Measurements from ENCODE around the gene SMPD3.
A peak's percentile ranks its signal among the peaks of the same experiment; 100 is the strongest.

The SMPD3 gene

DNA sequence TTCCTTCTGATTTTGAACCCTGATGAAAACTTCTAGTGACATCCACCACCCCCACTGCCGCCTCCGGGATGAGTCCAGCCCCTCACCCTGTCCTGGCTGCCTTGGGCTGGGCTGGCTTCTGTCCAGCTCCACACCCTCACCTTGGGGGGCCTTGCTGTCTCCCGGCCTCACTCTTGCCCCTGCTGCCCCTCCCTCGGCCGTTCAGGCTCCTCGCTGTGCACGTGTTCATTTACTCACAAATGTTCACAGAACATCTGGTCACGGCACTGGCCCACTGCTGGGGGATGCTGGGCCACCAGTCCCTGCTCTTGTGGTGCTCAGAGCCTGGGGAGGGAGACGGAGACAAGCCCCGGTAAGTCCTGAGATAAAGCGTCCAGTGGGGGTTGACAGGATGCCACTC is 96.8 kb downstream of the SMPD3 start:
- DNase-seq: no peak

- DNase-seq: no peak
Observed at GRCh38 chr16:68350813-68351350, 97.4 kb downstream of the SMPD3 start.

DNA sequence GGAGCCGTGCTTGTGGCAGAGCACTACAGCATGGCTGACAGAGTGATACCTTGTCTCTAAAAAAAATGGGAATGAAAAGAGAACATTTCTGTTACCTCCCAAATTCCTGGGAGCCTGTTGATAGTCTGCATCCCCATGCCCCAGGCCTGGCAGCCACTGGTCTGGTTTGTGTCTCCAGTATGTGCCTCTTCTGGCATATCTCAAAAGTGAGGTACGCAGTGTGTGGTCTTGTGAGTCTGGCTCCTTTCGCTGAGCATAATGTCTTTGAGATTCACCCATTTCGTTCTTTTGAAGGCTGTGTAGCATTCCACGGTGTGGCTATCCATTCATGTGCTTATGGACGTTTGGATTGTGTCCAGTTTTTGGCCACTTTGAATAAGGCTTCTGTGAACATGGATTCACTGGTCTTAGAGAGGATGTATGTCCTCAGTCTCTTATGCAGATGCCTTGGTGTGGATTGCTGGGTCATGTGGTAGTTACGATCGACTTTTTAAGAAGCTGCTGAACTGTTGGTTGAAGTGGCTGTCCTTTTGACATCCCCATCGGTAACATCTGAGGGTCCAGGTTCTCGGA is 98.4 kb downstream of the SMPD3 start:
- no peak for DNase-seq

DNA sequence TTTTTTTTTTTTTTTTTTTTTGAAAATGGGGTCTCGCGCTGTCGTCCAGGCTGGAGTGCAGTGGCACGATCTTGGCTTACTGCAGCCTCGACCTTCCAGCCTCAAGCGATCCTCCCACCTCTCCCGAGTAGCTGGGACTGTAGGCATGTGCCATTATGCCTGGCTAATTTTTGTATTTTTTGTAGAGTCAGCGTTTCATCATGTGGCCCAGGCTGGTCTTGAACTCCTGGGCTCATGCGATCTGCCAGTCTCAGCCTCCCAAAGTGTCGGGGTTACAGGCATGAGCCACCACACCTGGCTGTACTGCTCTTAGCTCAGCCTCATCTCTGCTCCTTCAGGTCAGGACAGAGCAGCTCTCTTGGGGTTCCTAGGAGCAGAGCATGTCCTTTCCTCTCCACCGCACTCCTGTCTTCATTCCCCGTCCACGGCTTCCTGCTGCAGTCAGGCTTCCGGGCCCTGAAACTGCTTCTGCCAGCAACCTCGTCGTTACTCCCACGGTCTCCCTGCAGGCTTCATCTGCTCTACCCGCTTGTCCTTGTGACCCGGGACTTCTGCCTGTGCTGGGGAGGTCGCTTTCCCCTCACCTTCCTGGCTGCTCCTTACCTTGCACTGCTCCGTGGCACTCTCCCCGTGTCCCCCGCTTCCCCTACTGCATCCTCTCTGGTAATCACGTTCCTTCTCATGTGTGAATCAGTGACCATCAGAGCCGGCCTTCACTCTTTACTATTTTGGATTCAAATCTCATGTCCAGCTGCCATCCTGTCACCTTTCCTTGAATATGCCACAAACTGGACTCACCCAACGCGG is 99.5 kb downstream of the SMPD3 start:
- no peak for DNase-seq

- no peak for DNase-seq
Observed at GRCh38 chr16:68347605-68348004, 100.7 kb downstream of the SMPD3 start.

GRCh38 chr16:68346892-68347480 is 101.3 kb downstream of the SMPD3 start:
- DNase-seq: no peak

DNA sequence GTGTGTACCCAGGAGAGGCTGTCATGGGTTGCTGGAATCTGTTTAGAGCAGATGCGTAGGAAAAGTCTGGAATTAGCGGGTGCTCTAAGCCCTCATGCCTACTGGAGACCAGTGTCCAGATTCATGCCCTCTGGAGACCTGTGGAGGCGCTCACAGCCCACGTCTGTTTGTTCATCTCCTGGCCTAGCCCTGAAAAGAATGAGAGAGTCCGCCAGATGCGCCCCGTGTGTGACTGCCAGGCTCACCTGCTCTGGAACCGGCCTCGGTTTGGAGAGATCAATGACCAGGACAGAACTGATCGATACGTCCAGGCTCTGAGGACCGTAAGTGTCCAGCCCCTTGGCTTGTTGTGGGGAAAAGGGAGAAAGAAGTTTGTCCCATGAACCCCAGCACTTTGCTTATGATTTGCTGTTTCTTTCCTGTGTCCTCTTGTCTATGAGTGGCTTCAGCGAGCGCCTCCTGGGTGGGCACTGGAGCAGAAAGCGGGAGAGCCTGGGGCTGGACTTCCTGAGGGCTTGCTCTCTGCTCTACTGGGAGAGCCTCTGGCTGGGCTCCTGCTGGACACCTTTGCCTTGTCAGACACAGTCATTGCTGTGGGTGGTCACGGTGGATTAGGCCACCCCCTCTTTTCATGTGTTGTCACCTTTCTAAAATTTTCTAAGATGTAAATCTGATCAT is 102.2 kb downstream of the SMPD3 start:
- DNase-seq: no peak

- no peak for DNase-seq
Observed at GRCh38 chr16:68345351-68345810, 102.9 kb downstream of the SMPD3 start.

GRCh38 chr16:68344252-68344651 is 104.1 kb downstream of the SMPD3 start:
- DNase-seq: no peak

DNA sequence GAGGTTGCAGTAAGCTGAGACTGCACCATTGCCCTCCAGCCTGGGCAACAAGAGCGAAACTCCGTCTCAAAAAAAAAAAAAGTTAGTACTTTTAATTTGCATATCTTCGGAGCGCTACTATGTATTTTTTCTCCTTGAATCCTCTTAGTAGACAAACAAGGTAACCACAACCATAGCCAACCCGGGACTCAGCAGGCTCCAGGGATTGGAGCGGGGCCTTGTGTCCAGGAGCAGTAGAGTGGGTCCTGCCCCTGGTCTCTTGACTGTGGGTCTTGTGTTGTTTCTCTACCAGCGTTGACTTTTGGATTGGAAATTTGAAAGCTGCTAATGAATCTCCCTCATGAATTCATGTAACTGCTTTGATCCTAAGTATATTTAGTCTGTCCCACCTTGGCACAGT is 105.2 kb downstream of the SMPD3 start:
- DNase-seq: no peak

GRCh38 chr16:68342620-68343019 is 105.7 kb downstream of the SMPD3 start:
- no peak for DNase-seq

DNA sequence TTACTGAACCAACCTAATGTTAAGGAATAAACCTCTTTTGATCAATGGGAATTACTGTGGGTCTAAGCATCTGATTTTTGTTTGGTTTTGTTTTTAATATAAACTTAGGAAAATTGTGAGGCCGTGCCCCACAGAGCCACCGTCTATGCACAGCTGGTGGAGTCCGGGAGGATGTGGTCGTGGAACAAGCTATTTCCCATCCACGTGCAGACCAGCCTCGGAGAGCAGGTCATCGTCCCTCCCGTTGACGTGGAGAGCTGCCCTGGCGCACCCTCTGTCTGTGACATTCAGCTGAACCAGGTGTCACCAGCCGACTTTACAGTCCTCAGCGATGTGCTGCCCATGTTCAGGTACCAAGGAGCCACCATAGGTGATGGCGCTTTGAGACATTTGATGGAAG is 109.1 kb downstream of the SMPD3 start:
- no peak for DNase-seq

GRCh38 chr16:68338326-68339119 is 109.8 kb downstream of the SMPD3 start:
- no peak for DNase-seq

DNA sequence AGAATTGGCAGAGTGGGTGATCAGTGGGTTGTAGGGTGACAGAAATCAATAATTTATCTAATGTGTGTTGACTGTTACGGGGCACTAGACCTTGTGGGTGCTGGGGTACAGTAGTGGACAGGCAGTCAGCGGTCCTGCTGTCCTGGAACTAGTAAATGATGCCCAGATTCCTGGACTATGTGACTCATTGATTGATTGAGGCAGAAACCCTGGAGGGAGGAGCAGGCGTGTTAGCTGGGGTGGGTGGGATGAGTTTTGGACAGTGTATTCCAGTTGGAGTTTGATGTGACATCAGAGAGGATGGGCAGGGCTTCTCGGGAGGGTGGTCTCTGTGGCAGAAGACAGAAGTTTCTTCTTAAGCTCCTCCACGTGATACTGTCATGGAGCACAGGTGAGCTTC is 113.1 kb downstream of the SMPD3 start:
- no peak for DNase-seq

GRCh38 chr16:68332411-68333121 is 115.7 kb downstream of the SMPD3 start:
- no peak for DNase-seq

DNA sequence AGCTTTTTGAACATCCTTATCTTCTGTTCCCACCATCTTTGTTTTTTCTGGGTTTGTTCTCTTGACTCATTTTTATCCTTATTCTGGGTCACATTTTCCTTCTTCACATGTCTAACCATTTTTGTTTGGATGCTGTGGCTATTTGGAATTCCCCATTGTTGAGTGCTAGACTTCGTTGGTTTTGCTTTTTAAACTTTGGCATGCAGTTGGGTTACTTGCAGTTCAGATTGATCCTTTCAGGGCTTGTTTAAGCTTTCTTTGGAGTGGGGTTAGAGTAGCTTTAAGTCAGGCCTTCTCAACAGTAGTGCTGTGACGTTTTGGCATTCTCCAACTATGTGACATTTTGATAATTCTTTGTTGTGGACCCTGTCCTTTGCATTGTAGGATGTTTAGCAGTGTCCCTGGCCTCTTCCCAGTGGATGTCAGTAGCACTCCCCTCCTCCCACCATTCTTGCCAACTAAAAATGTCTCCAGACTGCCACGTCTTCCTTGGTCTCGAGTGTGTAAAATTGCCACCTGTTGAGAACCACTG is 116.4 kb downstream of the SMPD3 start:
- DNase-seq: no peak

DNA sequence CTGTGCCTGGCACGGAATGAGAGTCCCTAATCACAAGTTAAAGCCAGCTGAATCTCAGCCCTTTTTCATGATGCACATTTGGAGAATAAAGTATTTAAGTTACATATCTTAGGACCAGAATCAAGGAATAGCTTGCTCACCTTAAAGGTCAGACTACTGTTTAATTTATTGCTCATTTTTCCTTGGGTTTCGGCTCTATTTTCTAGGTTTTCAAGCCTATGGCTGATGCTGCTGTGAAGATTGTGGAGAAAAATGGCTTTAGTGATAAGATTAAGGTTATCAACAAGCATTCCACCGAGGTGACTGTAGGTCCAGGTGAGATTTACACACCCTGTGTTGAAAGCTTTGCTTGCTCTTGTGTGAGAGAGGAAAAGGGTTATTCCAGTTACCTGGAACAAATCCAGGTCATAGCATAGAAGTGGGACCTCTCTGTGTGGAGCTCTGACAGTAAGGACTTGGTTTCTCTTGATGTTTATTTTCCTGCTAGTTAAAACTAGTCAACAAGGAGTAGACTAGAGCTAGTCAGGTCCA is 119.4 kb downstream of the SMPD3 start:
- no peak for DNase-seq

- DNase-seq: peak; percentile 58
Observed at GRCh38 chr16:68328151-68328859, 120.0 kb downstream of the SMPD3 start.

DNA sequence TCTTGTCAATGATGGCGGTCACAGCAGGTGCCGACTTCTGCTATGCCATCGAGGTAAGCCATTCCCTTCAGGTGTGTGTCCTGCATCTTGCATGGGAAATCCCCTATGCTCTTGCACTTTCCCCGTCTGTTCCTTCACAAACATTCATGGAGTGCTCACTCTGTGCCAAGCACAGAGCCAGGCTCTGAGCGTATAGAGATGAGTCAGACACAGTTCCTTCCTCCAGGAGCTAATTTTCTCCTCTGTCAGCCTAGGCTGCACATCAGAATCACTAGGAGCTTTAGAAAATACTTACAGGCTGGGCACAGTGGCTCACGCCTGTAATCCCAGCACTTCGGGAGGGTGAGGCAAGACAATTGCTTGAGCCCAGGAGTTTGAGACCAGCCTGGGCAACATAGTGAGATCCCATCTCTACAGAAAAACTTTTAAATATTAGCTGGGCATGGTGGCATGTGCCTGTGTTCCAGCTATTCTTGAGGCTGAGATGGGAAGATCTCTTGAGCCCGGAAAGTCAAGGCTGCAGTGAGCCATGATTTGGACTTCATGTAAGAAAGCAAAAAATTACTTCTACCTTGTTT is 123.4 kb downstream of the SMPD3 start:
- no peak for DNase-seq

- no peak for DNase-seq
Observed at GRCh38 chr16:68324336-68324735, 124.0 kb downstream of the SMPD3 start.
